GM23248 (cell line): ENCODE measurements around the gene ATXN3L. TPM values are rescaled to one million over a fixed set of nuclear protein-coding genes. Genes with fewer than 3 reads are reported as not detected.

Source experiments
- DNase-seq: peaks from one replicate; pipeline ENCODE4 v3.0.0-alpha.2; 2015
- H2AFZ ChIP-seq: fragments of 200-600 bp; sonication (generic); 2 replicates; pipeline ENCODE4 v1.6.1; 2016; ENCODE audit warnings: antibody characterized with exemption
- H3F3A ChIP-seq: fragments of 200-600 bp; sonication (generic); 2 replicates; pipeline ENCODE4 v1.6.1; 2016; ENCODE audit warnings: mild to moderate bottlenecking, antibody characterized with exemption, mixed run types; ENCODE audit not compliant: insufficient read depth
- H3K27ac ChIP-seq: fragments of 200-600 bp; sonication (generic); 2 replicates; pipeline ENCODE4 v1.5.1; 2016; ENCODE audit warnings: mild to moderate bottlenecking
- H3K27me3 ChIP-seq: fragments of 200-600 bp; sonication (generic); replicated peaks from 2 replicates; pipeline ENCODE4 v1.6.1; 2016; ENCODE audit warnings: mild to moderate bottlenecking; ENCODE audit not compliant: insufficient read depth
- H3K36me3 ChIP-seq: fragments of 200-600 bp; sonication (generic); 2 replicates; pipeline ENCODE4 v1.6.1; 2016; ENCODE audit warnings: low read depth, mild to moderate bottlenecking
- H3K4me1 ChIP-seq: fragments of 200-600 bp; sonication (generic); 2 replicates; pipeline ENCODE4 v1.6.1; 2016; ENCODE audit warnings: mild to moderate bottlenecking; ENCODE audit not compliant: insufficient read depth
- H3K4me2 ChIP-seq: fragments of 200-600 bp; sonication (generic); one replicate; pipeline ENCODE4 v1.6.1; 2016; ENCODE audit warnings: mild to moderate bottlenecking; ENCODE audit not compliant: unreplicated experiment
- H3K4me3 ChIP-seq: fragments of 200-600 bp; sonication (generic); 2 replicates; pipeline ENCODE4 v1.5.1; 2016; ENCODE audit warnings: mild to moderate bottlenecking
- H3K79me2 ChIP-seq: fragments of 200-600 bp; sonication (generic); 2 replicates; pipeline ENCODE4 v1.6.1; 2016; ENCODE audit warnings: mild to moderate bottlenecking; ENCODE audit not compliant: insufficient read depth
- H3K9ac ChIP-seq: fragments of 200-600 bp; sonication (generic); 2 replicates; pipeline ENCODE4 v1.6.1; 2016; ENCODE audit warnings: mild to moderate bottlenecking
- H3K9me2 ChIP-seq: fragments of 200-600 bp; sonication (generic); 2 replicates; pipeline ENCODE4 v1.6.1; 2016; ENCODE audit warnings: mixed run types, mild to moderate bottlenecking, moderate library complexity; ENCODE audit not compliant: insufficient read depth
- H3K9me3 ChIP-seq: fragments of 200-600 bp; sonication (generic); one replicate; pipeline ENCODE4 v1.6.1; 2017; ENCODE audit warnings: low read depth
- H4K20me1 ChIP-seq: fragments of 200-600 bp; sonication (generic); 2 replicates; pipeline ENCODE4 v1.6.0; 2016; ENCODE audit not compliant: insufficient read depth
- EZH2 ChIP-seq: fragments of 200-600 bp; sonication (generic); IDR thresholded peaks from 2 replicates; pipeline ENCODE4 v1.6.1; 2018; ENCODE audit warnings: antibody characterized with exemption, mild to moderate bottlenecking; ENCODE audit not compliant: insufficient read depth, poor library complexity, severe bottlenecking
- EZH2phosphoT487 ChIP-seq: fragments of 200-600 bp; sonication (generic); IDR thresholded peaks from 2 replicates; pipeline ENCODE4 v1.6.1; 2018; ENCODE audit warnings: antibody characterized with exemption, moderate library complexity, mild to moderate bottlenecking, low read depth; ENCODE audit not compliant: insufficient read depth
- WGBS, 2 experiments: methylation state at CpG; one replicate each; pipeline ENCODE4 v1.1.6; 2015 to 2017; ENCODE audit warnings: low lambda C conversion rate in 2 of 2, low coverage in 1 of 2; ENCODE audit errors: missing lambda C conversion rate in 2 of 2; 5-methylcytosine and 5-hydroxymethylcytosine counted together
- in situ Hi-C: fragments of 300-500 bp; cut with MboI; formaldehyde crosslinking; loops from 2 replicates; pipeline ENCODE4 v1.15.0; 2020
- polyA plus RNA-seq: library from polyadenylated mRNA; unstranded; fragments of >200 nt; fragmentation: Nextera tagmentation; extraction: Ambion mirVana; gene quantifications from 2 replicates; pipeline ENCODE4 v1.2.1, GENCODE V29; 2016
- total RNA-seq: library from RNA; depleted of rRNA; stranded (reverse); fragments of >200 nt; shearing (Covaris generic); gene quantifications from 2 replicates; pipeline ENCODE4 v1.2.3, GENCODE V29; 2014

The ATXN3L gene
- total and polyA plus RNA-seq, 2 experiments from 2014 or later: not detected

- no peaks in the 10 kb centered on the region for H3K27me3 ChIP-seq
- H3F3A ChIP-seq: no peaks in the 10 kb centered on the region
- H4K20me1 ChIP-seq: no peaks in the 10 kb centered on the region
- no peak for TF ChIP-seq EZH2phosphoT487
- no peak for TF ChIP-seq EZH2
- no peaks in the 10 kb centered on the region for H3K79me2 ChIP-seq
- in situ Hi-C loops: no loop called here
- no peaks in the 10 kb centered on the region for H3K36me3 ChIP-seq
- H3K27ac ChIP-seq: no peak overlapping the region
- no peak overlapping the region for H3K9ac ChIP-seq
- H3K4me1 ChIP-seq: no peaks in the 10 kb centered on the region
- H3K4me3 ChIP-seq: no peak overlapping the region
- H3K4me2 ChIP-seq: no peak overlapping the region
- H3K9me3 ChIP-seq: no peaks in the 10 kb centered on the region
- DNase-seq: no peak
- H2AFZ ChIP-seq: no peak overlapping the region
- H3K9me2 ChIP-seq: no peaks in the 10 kb centered on the region
- 93 to 98% methylated on average over 5 of the region's 5 CpGs for WGBS, 2 experiments
These were observed 45.3 kb upstream of the ATXN3L start for GRCh38 chrX:13365161-13365560.

- Histone ChIP-seq H3K9ac (no peak overlapping the region), H3K36me3 (no peaks in the 10 kb centered on the region), H3K4me1 (no peaks in the 10 kb centered on the region), H3K27me3 (no peaks in the 10 kb centered on the region), H3K79me2 (no peaks in the 10 kb centered on the region), H3K4me3 (no peak overlapping the region), H3K4me2 (no peak overlapping the region), H3K9me3 (no peaks in the 10 kb centered on the region), H3K9me2 (no peaks in the 10 kb centered on the region), H3K27ac (no peak overlapping the region), H2AFZ (no peak overlapping the region), H3F3A (no peaks in the 10 kb centered on the region), H4K20me1 (no peaks in the 10 kb centered on the region)
- in situ Hi-C loops: no loop called here
- DNase-seq: peak; percentile 56
- no peak for TF ChIP-seq EZH2
- TF ChIP-seq EZH2phosphoT487: no peak
- WGBS, 2 experiments: 53 to 59% methylated on average over 4 of the region's 4 CpGs
These were observed 44.5 kb upstream of the ATXN3L start for GRCh38 chrX:13364230-13364857.

- Histone ChIP-seq H3K4me3 (no peak overlapping the region), H3K27me3 (no peaks in the 10 kb centered on the region), H3K9me3 (no peaks in the 10 kb centered on the region), H2AFZ (no peak overlapping the region), H3K27ac (no peak overlapping the region), H3K9me2 (no peaks in the 10 kb centered on the region), H4K20me1 (no peaks in the 10 kb centered on the region), H3K36me3 (no peaks in the 10 kb centered on the region), H3K79me2 (no peaks in the 10 kb centered on the region), H3K4me2 (no peak overlapping the region), H3K4me1 (peaks cover 10% of the 10 kb centered on the region), H3K9ac (no peak overlapping the region), H3F3A (no peaks in the 10 kb centered on the region)
- in situ Hi-C loops: no loop called here
- WGBS, 2 experiments: 9% methylated on average over 1 of the region's 1 CpG; no CpG with 5 or more reads in 1 of the 2 experiments
- TF ChIP-seq EZH2 (no peak), EZH2phosphoT487 (no peak)
- DNase-seq: no peak
These were observed 40.3 kb upstream of the ATXN3L start for GRCh38 chrX:13360146-13360545.

GRCh38 chrX:13357925-13358324, 38.1 kb upstream of the ATXN3L start:
- Histone ChIP-seq H3K9me2 (no peaks in the 10 kb centered on the region), H3K79me2 (no peaks in the 10 kb centered on the region), H3F3A (no peaks in the 10 kb centered on the region), H3K9ac (0 out of 2 replicates have a peak overlapping the region, but pooled peaks have one; percentile 9), H3K27ac (peak overlapping the region; percentile 15; the same call in 1 of the 2 replicates), H2AFZ (peak overlapping the region; percentile 80), H3K27me3 (no peaks in the 10 kb centered on the region), H3K36me3 (no peaks in the 10 kb centered on the region), H3K9me3 (no peaks in the 10 kb centered on the region), H3K4me1 (peaks cover 10% of the 10 kb centered on the region), H4K20me1 (no peaks in the 10 kb centered on the region), H3K4me2 (no peak overlapping the region), H3K4me3 (no peak overlapping the region)
- TF ChIP-seq EZH2phosphoT487 (no peak), EZH2 (no peak)
- 22 to 25% methylated on average over 1 of the region's 1 CpG for WGBS, 2 experiments
- no peak for DNase-seq
- in situ Hi-C loops: no loop called here
